SU-DHL-6 (cell line): ENCODE measurements around the gene C1QB.

Experiments used
- EZH2phosphoT487 ChIP-seq: fragments of 200-600 bp; sonication (generic), shearing (Covaris generic); conservative IDR thresholded peaks from 2 replicates; pipeline ENCODE4 v1.6.1; 2018; ENCODE audit warnings: mild to moderate bottlenecking, antibody characterized with exemption, low read length, moderate library complexity, mixed read lengths
- TF ChIP-seq, protein P1 (sequence below): fragments of 200-600 bp; sonication (generic); IDR thresholded peaks from one replicate; pipeline ENCODE4 v1.5.1; 2017; ENCODE audit warnings: antibody characterized with exemption, mild to moderate bottlenecking, low read length, moderate library complexity; ENCODE audit not compliant: insufficient read depth, poor library complexity, severe bottlenecking

GRCh38 chr1:22711071-22711470 lies 58.0 kb downstream of the C1QB start:
- TF ChIP-seq, protein P1, sequence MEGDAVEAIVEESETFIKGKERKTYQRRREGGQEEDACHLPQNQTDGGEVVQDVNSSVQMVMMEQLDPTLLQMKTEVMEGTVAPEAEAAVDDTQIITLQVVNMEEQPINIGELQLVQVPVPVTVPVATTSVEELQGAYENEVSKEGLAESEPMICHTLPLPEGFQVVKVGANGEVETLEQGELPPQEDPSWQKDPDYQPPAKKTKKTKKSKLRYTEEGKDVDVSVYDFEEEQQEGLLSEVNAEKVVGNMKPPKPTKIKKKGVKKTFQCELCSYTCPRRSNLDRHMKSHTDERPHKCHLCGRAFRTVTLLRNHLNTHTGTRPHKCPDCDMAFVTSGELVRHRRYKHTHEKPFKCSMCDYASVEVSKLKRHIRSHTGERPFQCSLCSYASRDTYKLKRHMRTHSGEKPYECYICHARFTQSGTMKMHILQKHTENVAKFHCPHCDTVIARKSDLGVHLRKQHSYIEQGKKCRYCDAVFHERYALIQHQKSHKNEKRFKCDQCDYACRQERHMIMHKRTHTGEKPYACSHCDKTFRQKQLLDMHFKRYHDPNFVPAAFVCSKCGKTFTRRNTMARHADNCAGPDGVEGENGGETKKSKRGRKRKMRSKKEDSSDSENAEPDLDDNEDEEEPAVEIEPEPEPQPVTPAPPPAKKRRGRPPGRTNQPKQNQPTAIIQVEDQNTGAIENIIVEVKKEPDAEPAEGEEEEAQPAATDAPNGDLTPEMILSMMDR = no peak
- no peak for TF ChIP-seq EZH2phosphoT487
